GM19351 (cell line): ENCODE results near the gene ADGRB2.

Experiments
- ATAC-seq: cut with Tn5 transposase; IDR thresholded peaks from one replicate; pipeline ENCODE4 v1.9.1; 2021; ENCODE audit warnings: mild to moderate bottlenecking, moderate library complexity; ENCODE audit not compliant: unreplicated experiment

Gene ADGRB2

GRCh38 chr1:31782421-31783410 is 18.6 kb upstream of the ADGRB2 start:
- no peak for ATAC-seq

GRCh38 chr1:31781756-31782371 is 17.7 kb upstream of the ADGRB2 start:
- ATAC-seq: no peak

GRCh38 chr1:31781138-31781755 is 17.1 kb upstream of the ADGRB2 start:
- no peak for ATAC-seq

- ATAC-seq: no peak
These were observed 16.5 kb upstream of the ADGRB2 start for GRCh38 chr1:31780632-31781031.

DNA sequence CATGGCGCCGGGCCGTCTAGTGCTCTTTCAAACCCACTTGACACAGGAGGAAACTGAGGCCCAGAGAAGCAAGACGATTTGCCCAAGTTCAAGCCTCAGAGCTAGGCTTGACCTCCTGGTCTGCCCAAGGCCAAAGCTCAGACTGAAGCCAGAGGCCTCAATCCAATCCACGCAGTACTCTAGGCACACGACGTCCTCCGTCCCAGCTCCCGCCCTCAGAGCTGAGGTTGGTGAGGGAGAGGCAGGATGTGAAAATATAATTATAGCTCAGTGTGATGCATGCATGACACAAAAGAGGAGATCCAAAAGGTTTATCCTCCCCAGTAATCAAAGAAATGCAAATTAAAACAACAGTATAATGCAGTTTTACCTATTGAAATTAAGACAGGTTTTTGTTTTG is 15.5 kb upstream of the ADGRB2 start:
- no peak for ATAC-seq

- ATAC-seq: no peak
These were observed 14.8 kb upstream of the ADGRB2 start for GRCh38 chr1:31778763-31779488.

DNA sequence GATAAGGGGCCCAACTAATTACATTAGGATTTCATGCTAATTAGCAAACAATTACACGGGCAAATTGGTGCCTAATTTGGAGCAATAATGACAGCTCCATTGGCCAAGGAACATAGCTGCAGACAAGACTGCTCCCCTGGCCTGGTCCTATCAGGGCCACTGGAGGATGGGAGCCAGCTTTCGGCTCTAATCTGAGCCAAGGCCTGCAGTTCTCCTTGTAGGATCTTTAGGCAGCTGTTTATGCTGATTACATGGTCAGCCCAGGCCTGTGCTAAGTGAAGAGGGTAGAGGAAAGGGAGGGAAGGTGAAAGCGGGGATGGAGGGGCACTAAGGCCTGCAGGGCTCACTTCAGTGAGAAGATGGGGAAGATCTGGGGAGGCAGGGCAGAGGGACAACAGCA is 12.4 kb upstream of the ADGRB2 start:
- no peak for ATAC-seq

- no peak for ATAC-seq
These were observed 11.9 kb upstream of the ADGRB2 start for GRCh38 chr1:31776032-31776431.

- ATAC-seq: no peak
These were observed 11.3 kb upstream of the ADGRB2 start for GRCh38 chr1:31775210-31775999.

DNA sequence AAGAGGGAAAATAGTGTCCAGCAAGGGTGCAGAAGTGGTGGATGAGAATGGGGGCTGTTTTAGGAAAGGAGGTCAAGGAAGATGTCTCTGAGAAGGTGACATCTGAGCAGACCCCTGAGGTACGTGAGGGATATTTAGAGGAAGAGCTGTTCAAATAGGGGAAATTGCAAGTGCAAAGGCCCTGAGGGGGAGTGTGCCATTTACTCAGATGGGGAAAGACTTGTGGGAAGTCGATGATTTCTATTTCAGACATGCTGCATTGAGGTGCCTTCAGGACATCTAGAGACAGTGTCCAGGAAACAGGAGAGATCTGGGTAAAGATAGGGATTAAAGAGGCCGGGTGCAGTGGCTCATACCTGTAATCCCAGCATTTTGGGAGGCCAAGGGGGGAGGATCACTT is 10.4 kb upstream of the ADGRB2 start:
- no peak for ATAC-seq

DNA sequence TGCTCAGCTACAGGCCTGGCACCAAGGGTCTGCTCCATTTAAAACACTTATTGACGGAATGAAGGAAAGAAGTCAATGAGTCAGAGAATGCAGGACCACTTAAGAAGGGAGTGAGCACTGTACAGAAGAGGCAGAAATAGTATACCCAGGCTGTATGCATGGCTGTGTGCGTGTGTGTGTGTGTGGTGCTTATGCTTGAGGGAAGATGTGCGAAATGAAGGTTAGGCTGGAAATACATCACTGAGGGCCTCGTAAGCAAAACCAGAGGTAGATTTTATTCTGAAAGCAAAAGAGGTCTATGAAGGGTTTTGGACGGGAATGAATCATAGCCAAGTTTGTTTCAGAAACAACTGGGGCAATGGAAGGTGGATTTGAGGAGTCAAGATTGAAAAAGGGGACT is 9.7 kb upstream of the ADGRB2 start:
- no peak for ATAC-seq

DNA sequence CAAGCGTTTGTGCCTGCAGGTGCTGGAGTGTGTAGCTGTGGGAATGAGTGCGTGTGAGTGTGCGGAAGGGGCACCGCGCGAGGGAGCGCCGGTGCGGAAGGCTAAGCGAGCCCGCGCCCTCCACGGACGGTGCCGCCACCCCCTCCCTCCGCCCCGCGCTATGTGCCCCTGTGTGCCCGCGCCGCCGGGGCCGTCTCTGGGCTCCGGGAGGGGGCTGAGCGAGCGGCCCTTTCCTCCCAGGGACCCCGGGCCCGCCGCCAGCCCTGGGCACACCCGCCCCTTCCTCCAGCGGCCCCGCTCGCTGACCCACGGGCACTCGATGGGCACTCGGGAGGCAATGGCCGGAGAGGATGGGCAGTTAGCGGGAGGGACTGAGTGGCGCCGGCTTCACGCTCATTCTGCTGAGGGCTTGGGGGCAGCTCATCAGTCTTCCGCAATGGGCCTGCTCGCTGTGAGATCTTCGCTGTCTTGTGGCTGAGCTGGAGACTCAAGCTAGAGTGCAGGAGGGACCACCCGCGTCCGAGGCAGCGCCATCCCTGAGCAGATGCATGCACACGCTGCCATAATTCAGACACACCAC is 8.6 kb upstream of the ADGRB2 start:
- no peak for ATAC-seq

DNA sequence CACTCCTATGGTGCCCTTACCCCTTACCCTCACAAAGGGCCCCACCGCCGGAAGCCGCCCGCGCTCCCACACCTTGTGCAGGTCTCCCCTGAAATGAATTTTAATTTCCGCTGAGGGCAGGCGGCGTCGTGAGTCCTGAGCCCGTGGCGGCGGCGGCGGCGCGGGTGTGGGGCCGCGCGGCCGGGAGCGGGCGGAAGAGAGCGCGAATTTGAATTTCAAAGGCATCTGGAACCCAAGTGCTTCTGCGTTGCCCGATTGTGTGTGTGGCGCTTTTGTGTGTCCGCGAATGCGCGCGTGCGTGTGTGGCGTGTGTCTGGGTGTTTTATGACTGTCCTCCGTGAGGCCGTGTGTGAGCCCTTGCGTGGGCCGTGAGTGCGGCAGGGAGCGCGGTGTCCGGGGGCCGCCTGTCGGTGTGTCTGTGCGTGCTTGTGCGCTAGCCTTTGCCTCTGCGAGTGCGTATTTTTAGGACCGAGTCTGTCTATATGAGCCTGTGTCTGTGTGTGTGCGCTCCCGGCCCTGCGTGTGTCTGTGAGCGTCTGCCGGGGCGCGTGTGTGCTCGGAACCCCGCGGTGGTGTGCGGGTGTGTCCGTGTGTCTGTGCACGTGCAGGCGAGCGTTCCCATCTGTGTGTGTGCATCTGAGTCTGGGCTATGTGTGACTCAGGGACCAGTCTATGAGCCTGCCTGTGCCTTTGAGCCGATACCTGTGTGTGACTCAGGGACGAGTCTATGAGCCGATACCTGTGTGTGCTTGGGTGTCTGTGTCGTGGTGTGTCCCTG is 7.9 kb upstream of the ADGRB2 start:
- ATAC-seq: no peak

GRCh38 chr1:31769720-31770390 is 5.7 kb upstream of the ADGRB2 start:
- no peak for ATAC-seq

DNA sequence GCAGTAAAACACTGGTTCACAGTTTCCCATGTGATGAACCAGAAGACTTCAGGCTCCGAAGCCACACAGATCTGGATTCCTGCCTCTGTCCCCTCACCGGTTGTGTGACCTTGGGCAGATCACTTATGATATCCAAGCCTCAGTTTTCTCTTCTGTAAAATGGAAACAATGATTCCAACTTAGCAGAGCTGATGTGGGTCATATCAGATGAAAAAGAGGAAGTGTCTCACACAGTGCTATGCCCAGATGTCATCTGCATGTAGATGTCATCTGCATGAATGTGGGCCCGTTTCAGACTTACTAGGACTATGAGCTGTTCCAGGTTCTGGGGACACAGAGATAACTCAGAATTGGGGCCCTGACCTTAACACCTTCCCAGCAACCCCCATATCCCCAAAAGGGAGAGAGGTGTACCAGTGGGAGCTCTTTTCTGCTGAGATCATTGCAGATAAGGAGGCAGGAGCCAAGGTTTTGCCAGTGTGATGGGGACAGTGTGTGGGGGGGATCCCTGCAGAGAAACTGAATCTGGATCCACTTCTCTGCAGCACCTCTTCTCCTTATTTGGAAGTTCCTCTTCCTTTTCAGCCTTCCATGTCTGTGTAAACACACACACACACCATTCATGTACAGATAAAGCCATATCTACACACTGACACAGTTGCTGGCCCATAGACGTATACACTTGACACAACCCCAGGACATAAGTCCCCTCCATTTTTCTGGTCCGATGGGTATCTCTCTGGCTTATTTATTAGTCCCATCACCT is 5.0 kb upstream of the ADGRB2 start:
- ATAC-seq: no peak

DNA sequence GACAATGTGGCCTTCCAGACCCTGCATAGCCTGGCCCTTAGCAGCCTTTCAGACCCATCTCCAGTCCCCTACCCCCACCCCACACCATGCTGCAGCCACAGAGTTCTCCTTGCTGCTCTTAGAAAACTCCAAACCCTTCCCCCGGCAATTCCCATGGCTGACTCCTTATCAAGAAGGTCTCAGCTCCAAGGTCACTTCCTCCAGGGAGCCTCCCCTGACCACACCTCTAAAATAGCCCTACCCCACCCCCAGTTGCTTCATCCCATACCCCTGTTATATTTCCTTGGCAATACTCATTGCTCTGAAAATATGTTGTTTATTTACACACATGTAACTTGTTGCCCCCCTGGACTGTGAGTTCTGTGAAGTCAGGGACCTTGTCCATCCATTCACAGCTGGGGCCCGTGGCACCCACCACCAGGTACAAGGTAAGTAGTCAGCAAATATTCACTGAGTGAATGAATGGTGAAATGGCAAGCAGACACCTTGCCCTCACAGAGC is 4.3 kb upstream of the ADGRB2 start:
- no peak for ATAC-seq

- ATAC-seq: no peak
These were observed 3.1 kb upstream of the ADGRB2 start for GRCh38 chr1:31767225-31767624.

DNA sequence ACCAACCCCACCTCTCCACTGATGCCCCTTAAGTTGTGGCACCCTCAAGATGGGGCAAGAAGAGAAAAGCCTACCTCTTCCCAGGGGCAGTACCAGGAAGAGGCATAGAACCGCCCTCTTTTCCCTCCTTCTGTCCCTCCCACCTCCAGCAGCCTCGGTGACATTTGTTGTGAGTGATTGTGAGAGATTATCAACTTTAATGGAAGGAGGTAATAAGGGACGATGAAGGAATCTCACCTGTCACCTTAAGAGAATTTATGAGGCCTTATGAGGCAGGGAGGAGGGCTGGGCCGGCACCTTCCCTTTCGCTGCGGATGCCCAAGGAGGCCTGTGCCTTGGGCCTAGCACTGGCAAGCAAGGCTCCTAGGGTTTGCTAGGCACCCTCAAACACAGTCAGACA is 1.4 kb upstream of the ADGRB2 start:
- no peak for ATAC-seq
